ENCODE data around the gene TAC4.

Gene TAC4

GRCh38 chr17:49809056-49809455 lies 38.8 kb downstream of the TAC4 start:
- DNase-seq (ENCODE audit: low read depth), result no peak

GRCh38 chr17:49798738-49799137 lies 49.1 kb downstream of the TAC4 start:
- no peak for DNase-seq (ENCODE audit: low read depth)

GRCh38 chr17:49798182-49798581 lies 49.7 kb downstream of the TAC4 start:
- peak; percentile 27 for DNase-seq (ENCODE audit: low read depth)

GRCh38 chr17:49795372-49795771 lies 52.5 kb downstream of the TAC4 start:
- DNase-seq (ENCODE audit: low read depth), result no peak

GRCh38 chr17:49793309-49793708 lies 54.6 kb downstream of the TAC4 start:
- DNase-seq (ENCODE audit: low read depth), result no peak

GRCh38 chr17:49789243-49789578 lies 58.7 kb downstream of the TAC4 start:
- DNase-seq (ENCODE audit: low read depth), result no peak

- peak; percentile 100 for DNase-seq (ENCODE audit: low read depth)
Observed at GRCh38 chr17:49788478-49789242, 59.2 kb downstream of the TAC4 start, which contains the start of gene KAT7. KAT7 (plus strand) TSS chr17:49788681; CDS start chr17:49788835, 154 bp downstream.
